ENCODE measurements around the gene SIL1. TPM values are rescaled to one million over a fixed set of nuclear protein-coding genes. Genes with fewer than 3 reads are reported as not detected.
A peak's percentile ranks its signal among the peaks of the same experiment; 100 is the strongest.

Gene SIL1
- total and polyA plus RNA-seq, 2 of the 8 experiments (the other 6 are each of a cell fraction or from before 2014, with no cell fraction given) = 8.3 to 12.8 TPM

GRCh38 chr5:138946831-138947560, 251.2 kb downstream of the SIL1 start:
- Histone ChIP-seq H4K91ac (replicated peaks; ENCODE audit: insufficient read length, low read length) (no peak overlapping the region), H3K79me2 (ENCODE audit: control insufficient read depth in 1 of 2, insufficient read depth in 2 of 2, low read length in 2 of 2) (no peaks in the 10 kb centered on the region), H4K8ac (ENCODE audit: extremely low read depth, insufficient read depth, low read length) (no peak overlapping the region), H3K4me1 (replicated peaks in 1 of 4; ENCODE audit: control insufficient read depth in 3 of 4, insufficient read depth in 4 of 4, low read length in 3 of 4) (peaks cover 0 to 24% (median 11%) of the 10 kb centered on the region in 4 experiments; a peak in 6 of 7 replicates), H3K9ac (replicated peaks in 1 of 4; ENCODE audit: extremely low read depth in 1 of 4, low read depth in 3 of 4, low read length in 3 of 4) (no peak overlapping the region), H4K20me1 (replicated peaks in 1 of 2; ENCODE audit: control insufficient read depth in 1 of 2, insufficient read depth in 2 of 2, low read length in 2 of 2) (peaks cover 0 to 3% of the 10 kb centered on the region in 2 experiments), H3K23me2 (ENCODE audit: low read depth, low read length) (no peaks in the 10 kb centered on the region), H3K56ac (replicated peaks; ENCODE audit: insufficient read length, low read depth, low read length) (no peak overlapping the region), H3K79me1 (ENCODE audit: low read depth, low read length) (no peaks in the 10 kb centered on the region), H3K27ac (ENCODE audit: low read depth, low read length) (no peak overlapping the region; the same call in 1 of the 2 replicates), H3K18ac (ENCODE audit: extremely low read depth, low read length) (no peak overlapping the region), H3K27me3 (replicated peaks in 1 of 4; ENCODE audit: control insufficient read depth in 3 of 4, extremely low read depth in 1 of 4, insufficient read depth in 3 of 4, low read length in 3 of 4) (no peaks in the 10 kb centered on the region), H2BK5ac (ENCODE audit: low read depth, low read length) (no peak overlapping the region; the same call in 1 of the 2 replicates), H4K5ac (ENCODE audit: insufficient read length, low read depth, low read length) (no peak overlapping the region), H3K23ac (ENCODE audit: insufficient read length) (no peak overlapping the region), H2BK12ac (ENCODE audit: low read depth, low read length) (0 out of 2 replicates have a peak overlapping the region, but pooled peaks have one; percentile 39), H2BK20ac (ENCODE audit: low read length) (no peak overlapping the region), H3K4me2 (ENCODE audit: insufficient read depth in 1 of 2, low read depth in 2 of 2, low read length in 2 of 2) (no peak overlapping the region), H2AFZ (ENCODE audit: low read length) (no peak overlapping the region), H3K36me3 (ENCODE audit: control insufficient read depth in 2 of 4, insufficient read depth in 4 of 4, low read length in 3 of 4) (no peaks in the 10 kb centered on the region), H2AK5ac (ENCODE audit: low read depth, low read length) (0 out of 2 replicates have a peak overlapping the region, but pooled peaks have one; percentile 1), H3K9me3 (ENCODE audit: insufficient read depth in 2 of 2, low read depth in 1 of 2, low read length in 1 of 2) (no peaks in the 10 kb centered on the region), H3K4me3 (ENCODE audit: extremely low read depth in 1 of 4, insufficient read depth in 2 of 4, low read depth in 3 of 4, low read length in 4 of 4) (no peak overlapping the region), H2BK15ac (ENCODE audit: low read length) (0 out of 2 replicates have a peak overlapping the region, but pooled peaks have one; percentile 37), H3K14ac (ENCODE audit: insufficient read length) (no peak overlapping the region), H3K4ac (replicated peaks; ENCODE audit: insufficient read length, low read depth, low read length) (no peak overlapping the region), H2BK120ac (replicated peaks; ENCODE audit: low read depth, low read length) (no peak overlapping the region)
- CTCF ChIA-PET (ENCODE audit: partially characterized antibody) = interaction anchor here (0.6 to 3.1 kb wide), 13 partner anchors 9 to 1241 kb away, joined by 3 to 19 read pairs (median 4); no protein-coding TSS in a partner anchor
- no peak for FAIRE-seq
- WGBS, 2 experiments (ENCODE audit: extremely low coverage in 1 of 2, insufficient coverage in 1 of 2, insufficient read length in 1 of 2, insufficient replicate concordance in 2 of 2, low coverage in 1 of 2, low lambda C conversion rate in 2 of 2, missing lambda C conversion rate in 1 of 2) = 90% methylated on average over 20 of the region's 20 CpGs; no CpG with 5 or more reads in 1 of the 2 experiments
- DNase-seq (ENCODE audit: low read depth in 1 of 2, low spot score in 2 of 2) = no peak
- POLR2A ChIA-PET (ENCODE audit: partially characterized antibody) = interaction anchor here (1.0 to 1.6 kb wide), 4 partner anchors 11 to 371 kb away, joined by 3 to 4 read pairs (median 3); partner anchors contain the start of gene MATR3
- no peak for TF ChIP-seq BACH1 (IDR thresholded peaks at IDR 0.05; ENCODE audit: low read length)
- no peak for TF ChIP-seq MAFK (IDR thresholded peaks at IDR 0.05; ENCODE audit: low read depth, low read length)
- TF ChIP-seq SUZ12 (IDR thresholded peaks at IDR 0.05; ENCODE audit: low read length) = no peak
- no peak for TF ChIP-seq HDAC6 (IDR thresholded peaks at IDR 0.05; ENCODE audit: low read depth, low read length)
- no peak for TF ChIP-seq CHD2 (IDR thresholded peaks at IDR 0.05; ENCODE audit: low read length)
- no peak for TF ChIP-seq TAF1 (IDR thresholded peaks at IDR 0.05; ENCODE audit: low read depth, low read length)
- TF ChIP-seq ATF3 (IDR thresholded peaks at IDR 0.05; ENCODE audit: insufficient read depth, low read depth, low read length) = no peak
